ENCODE measurements around the gene RNF14.

DNA sequence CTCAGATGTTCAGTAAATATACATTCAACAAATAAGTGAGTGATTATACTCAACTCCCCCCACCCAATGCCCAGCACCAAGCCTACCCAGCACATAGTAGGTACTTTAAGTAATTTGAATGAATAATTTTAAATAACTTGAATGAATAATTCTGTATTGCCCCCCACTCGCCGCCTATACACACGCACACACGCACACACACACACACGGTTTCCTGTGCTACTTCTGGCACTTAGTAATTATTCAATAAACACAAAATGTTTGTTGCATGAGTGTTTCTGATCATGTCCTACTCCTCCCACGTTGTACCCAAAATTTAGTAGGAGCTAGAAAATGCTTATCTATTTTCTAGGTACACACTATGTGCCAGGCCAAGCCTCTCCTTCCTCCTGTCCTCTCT, 27.1 kb upstream of the RNF14 start:
- TF ChIP-seq, protein P1, sequence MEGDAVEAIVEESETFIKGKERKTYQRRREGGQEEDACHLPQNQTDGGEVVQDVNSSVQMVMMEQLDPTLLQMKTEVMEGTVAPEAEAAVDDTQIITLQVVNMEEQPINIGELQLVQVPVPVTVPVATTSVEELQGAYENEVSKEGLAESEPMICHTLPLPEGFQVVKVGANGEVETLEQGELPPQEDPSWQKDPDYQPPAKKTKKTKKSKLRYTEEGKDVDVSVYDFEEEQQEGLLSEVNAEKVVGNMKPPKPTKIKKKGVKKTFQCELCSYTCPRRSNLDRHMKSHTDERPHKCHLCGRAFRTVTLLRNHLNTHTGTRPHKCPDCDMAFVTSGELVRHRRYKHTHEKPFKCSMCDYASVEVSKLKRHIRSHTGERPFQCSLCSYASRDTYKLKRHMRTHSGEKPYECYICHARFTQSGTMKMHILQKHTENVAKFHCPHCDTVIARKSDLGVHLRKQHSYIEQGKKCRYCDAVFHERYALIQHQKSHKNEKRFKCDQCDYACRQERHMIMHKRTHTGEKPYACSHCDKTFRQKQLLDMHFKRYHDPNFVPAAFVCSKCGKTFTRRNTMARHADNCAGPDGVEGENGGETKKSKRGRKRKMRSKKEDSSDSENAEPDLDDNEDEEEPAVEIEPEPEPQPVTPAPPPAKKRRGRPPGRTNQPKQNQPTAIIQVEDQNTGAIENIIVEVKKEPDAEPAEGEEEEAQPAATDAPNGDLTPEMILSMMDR (IDR thresholded peaks at IDR 0.05) = no peak
- TF ChIP-seq POLR2AphosphoS5 (IDR thresholded peaks at IDR 0.05) (no peak), EP300 (IDR thresholded peaks at IDR 0.05) (no peak)
